Measurements from ENCODE around the gene OTOP1. TPM values are rescaled to one million over a fixed set of nuclear protein-coding genes. Genes with fewer than 3 reads are reported as not detected.

The OTOP1 gene
- total RNA-seq, 6 experiments from 2014 or later = not detected

- no peaks in the 10 kb centered on the region for H3K27me3 ChIP-seq
- TF ChIP-seq CTCF (IDR thresholded peaks at IDR 0.05) = no peak
- no peak for TF ChIP-seq POLR2A (IDR thresholded peaks at IDR 0.05)
These were observed 20.5 kb downstream of the OTOP1 start for GRCh38 chr4:4206204-4206603.

GRCh38 chr4:4204401-4204745, 22.4 kb downstream of the OTOP1 start:
- intact Hi-C loops (cut with DNase I) = no loop called here
- TF ChIP-seq CTCF (IDR thresholded peaks at IDR 0.05) (no peak), POLR2A (IDR thresholded peaks at IDR 0.05) (no peak)
- Histone ChIP-seq H3K27ac (no peak overlapping the region), H3K9me3 (no peaks in the 10 kb centered on the region), H3K36me3 (no peaks in the 10 kb centered on the region), H3K4me3 (no peak overlapping the region), H3K27me3 (no peaks in the 10 kb centered on the region), H3K4me1 (no peaks in the 10 kb centered on the region)
- no peak for ATAC-seq
- WGBS (ENCODE audit: insufficient coverage, low coverage, low lambda C conversion rate, missing lambda C conversion rate) = 66% methylated on average over 3 of the region's 3 CpGs
- no peak for DNase-seq

More at GRCh38 chr4:4206204-4206603, 20.5 kb downstream of the OTOP1 start:
- Histone ChIP-seq H3K27ac (no peak overlapping the region), H3K36me3 (no peaks in the 10 kb centered on the region), H3K9me3 (no peaks in the 10 kb centered on the region), H3K4me1 (no peaks in the 10 kb centered on the region), H3K4me3 (no peak overlapping the region)
- no peak for DNase-seq
- ATAC-seq = no peak
- intact Hi-C loops (cut with DNase I) = no loop called here

- Histone ChIP-seq H3K9me3 (no peaks in the 10 kb centered on the region), H3K27me3 (no peaks in the 10 kb centered on the region), H3K4me1 (no peaks in the 10 kb centered on the region), H3K4me3 (no peak overlapping the region), H3K36me3 (no peaks in the 10 kb centered on the region), H3K27ac (no peak overlapping the region)
- 80% methylated on average over 9 of the region's 10 CpGs for WGBS (ENCODE audit: insufficient coverage, low coverage, low lambda C conversion rate, missing lambda C conversion rate)
- intact Hi-C loops (cut with DNase I) = no loop called here
- TF ChIP-seq POLR2A (IDR thresholded peaks at IDR 0.05) = no peak
- TF ChIP-seq CTCF (IDR thresholded peaks at IDR 0.05) = no peak
- DNase-seq (no peak), ATAC-seq (no peak)
These were observed 22.9 kb downstream of the OTOP1 start for GRCh38 chr4:4203688-4204400.

GRCh38 chr4:4202510-4202909, 24.2 kb downstream of the OTOP1 start:
- no peaks in the 10 kb centered on the region for H3K9me3 ChIP-seq
- WGBS (ENCODE audit: insufficient coverage, low coverage, low lambda C conversion rate, missing lambda C conversion rate) = 100% methylated on average over 1 of the region's 4 CpGs
- no peaks in the 10 kb centered on the region for H3K4me1 ChIP-seq
- H3K4me3 ChIP-seq = no peak overlapping the region
- no peak for DNase-seq
- H3K36me3 ChIP-seq = no peaks in the 10 kb centered on the region
- no peak overlapping the region for H3K27ac ChIP-seq
- H3K27me3 ChIP-seq = no peaks in the 10 kb centered on the region
- no peak for ATAC-seq
- TF ChIP-seq CTCF (IDR thresholded peaks at IDR 0.05) = no peak
- no peak for TF ChIP-seq POLR2A (IDR thresholded peaks at IDR 0.05)
- intact Hi-C loops (cut with DNase I) = no loop called here

- ATAC-seq (no peak), DNase-seq (no peak)
- no peak for TF ChIP-seq POLR2A (IDR thresholded peaks at IDR 0.05)
- TF ChIP-seq CTCF (IDR thresholded peaks at IDR 0.05) = no peak
- Histone ChIP-seq H3K27me3 (no peaks in the 10 kb centered on the region), H3K4me3 (no peak overlapping the region), H3K36me3 (no peaks in the 10 kb centered on the region), H3K4me1 (no peaks in the 10 kb centered on the region), H3K9me3 (no peaks in the 10 kb centered on the region), H3K27ac (no peak overlapping the region)
- intact Hi-C loops (cut with DNase I) = no loop called here
- WGBS (ENCODE audit: insufficient coverage, low coverage, low lambda C conversion rate, missing lambda C conversion rate) = 51% methylated on average over 4 of the region's 4 CpGs
These were observed 26.1 kb downstream of the OTOP1 start for GRCh38 chr4:4200624-4201023.
